AG04449 (cell line): Measurements from ENCODE around the gene ADI1.
"Not testable (repeated sequence)": the region's sequence is repeated elsewhere in the genome, so short reads cannot be mapped to it uniquely, and the experiment has no call there.

Source experiments
- CTCF ChIA-PET: fragments of 350-600 bp; formaldehyde crosslinking; extraction: SDS; loops from one replicate; lab custom pipeline; 2021; ENCODE audit warnings: antibody characterized with exemption; lab: Yijun Ruan, JAX
- POLR2A ChIA-PET: fragments of 400-600, 350-600 bp; formaldehyde crosslinking; extraction: SDS; loops from one replicate; lab custom pipeline; 2020; ENCODE audit warnings: antibody characterized with exemption, inconsistent platforms; lab: Yijun Ruan, JAX
- DNase-seq: peaks from one replicate; pipeline ENCODE4 v3.0.0-alpha.2; 2010; ENCODE audit warnings: low read depth, low spot score
- H3K4me3 ChIP-seq: 2 replicates; pipeline ENCODE4 v1.5.1; 2011; ENCODE audit warnings: low read depth, mild to moderate bottlenecking, control low read depth, low read length
- CTCF ChIP-seq: IDR thresholded peaks from one replicate; pipeline ENCODE4 v1.5.1; 2011; ENCODE audit warnings: mild to moderate bottlenecking, moderate library complexity, low read length, control low read depth, inconsistent platforms; ENCODE audit not compliant: insufficient read depth; ENCODE audit errors: missing control alignments

The ADI1 gene

GRCh38 chr2:3493615-3494007 lies 25.7 kb downstream of the ADI1 start:
- POLR2A ChIA-PET = no interaction called here
- no peak for DNase-seq
- no peak overlapping the region for H3K4me3 ChIP-seq
- no peak for TF ChIP-seq CTCF
- CTCF ChIA-PET = interaction anchor here (0.7 to 1.6 kb wide), 4 partner anchors 22 to 69 kb away, joined by 3 to 5 read pairs (median 3); no protein-coding TSS in a partner anchor

- no peak overlapping the region for H3K4me3 ChIP-seq
- no peak for DNase-seq
- ChIA-PET CTCF (interaction anchor here (1.2 to 1.6 kb wide), 3 partner anchors 23 to 69 kb away, joined by 3 to 5 read pairs (median 3); no protein-coding TSS in a partner anchor), POLR2A (no interaction called here)
- TF ChIP-seq CTCF = no peak
These were observed 26.2 kb downstream of the ADI1 start for GRCh38 chr2:3492951-3493614.

GRCh38 chr2:3492475-3492787 lies 26.9 kb downstream of the ADI1 start:
- CTCF ChIA-PET = interaction anchor here (1.7 kb wide), 1 partner anchor 69 kb away, joined by 6 read pairs; no protein-coding TSS in a partner anchor
- H3K4me3 ChIP-seq, POLR2A ChIA-PET, DNase-seq: not testable (repeated sequence)

GRCh38 chr2:3491716-3492474 lies 27.4 kb downstream of the ADI1 start:
- no peak for TF ChIP-seq CTCF
- ChIA-PET CTCF (interaction anchor here (1.7 kb wide), 1 partner anchor 68 kb away, joined by 6 read pairs; no protein-coding TSS in a partner anchor), POLR2A (interaction anchor here (1.0 kb wide), 1 partner anchor 27 kb away, joined by 3 read pairs; no protein-coding TSS in a partner anchor)
- H3K4me3 ChIP-seq = no peak overlapping the region
- no peak for DNase-seq

- POLR2A ChIA-PET = interaction anchor here (1.0 kb wide), 1 partner anchor 27 kb away, joined by 3 read pairs; no protein-coding TSS in a partner anchor
- H3K4me3 ChIP-seq = no peak overlapping the region
- no peak for DNase-seq
- no peak for TF ChIP-seq CTCF
- CTCF ChIA-PET = interaction anchor here (1.7 kb wide), 1 partner anchor 67 kb away, joined by 6 read pairs; no protein-coding TSS in a partner anchor
These were observed 28.0 kb downstream of the ADI1 start for GRCh38 chr2:3491306-3491705.

- ChIA-PET CTCF (interaction anchor here (1.5 kb wide), 1 partner anchor 29 kb away, joined by 4 read pairs; no protein-coding TSS in a partner anchor), POLR2A (interaction anchor here (1.0 kb wide), 1 partner anchor 28 kb away, joined by 3 read pairs; no protein-coding TSS in a partner anchor)
- no peak for DNase-seq
- H3K4me3 ChIP-seq = no peak overlapping the region
- no peak for TF ChIP-seq CTCF
These were observed 28.9 kb downstream of the ADI1 start for GRCh38 chr2:3490191-3491170.
